Measurements from ENCODE around the gene SLC16A8.

- no peak for TF ChIP-seq CTCF (IDR thresholded peaks at IDR 0.05)
- no peak for TF ChIP-seq EZH2 (IDR thresholded peaks at IDR 0.05; ENCODE audit: borderline replicate concordance, insufficient read depth, low read depth, low read length, poor library complexity, severe bottlenecking)
These were observed 2.2 kb upstream of the SLC16A8 start for GRCh38 chr22:38086001-38086845.
